Lung (tissue), 12 donors: ENCODE measurements around the gene DCAF12L2. TPM values are rescaled to one million over a fixed set of nuclear protein-coding genes. Genes with fewer than 3 reads are reported as not detected.

Source experiments
- ATAC-seq: fragments of 200-7000 bp; cut with Tn5 transposase; one replicate; pipeline ENCODE4 v1.9.1; 2020; ENCODE audit warnings: moderate number of reproducible peaks; ENCODE audit not compliant: insufficient read depth, low FRiP score
- DNase-seq, 3 donors: peaks; one replicate each; pipeline ENCODE4 v3.0.0-alpha.2; 2013 to 2017
- H3K27ac ChIP-seq, 2 donors: one replicate each; pipeline ENCODE4 v1.5.1; 2013; ENCODE audit warnings: mild to moderate bottlenecking in 2 of 2, moderate library complexity in 2 of 2, control low read depth in 1 of 2, inconsistent platforms in 1 of 2, low read depth in 1 of 2, low read length in 1 of 2
- H3K27me3 ChIP-seq, 3 donors: one replicate each; pipeline ENCODE4 v1.5.1; 2013; ENCODE audit warnings: low read length in 2 of 3; ENCODE audit not compliant: control insufficient read depth in 3 of 3, insufficient read depth in 3 of 3
- H3K36me3 ChIP-seq, 4 donors: one replicate each; pipeline ENCODE4 v1.5.1; 2013; ENCODE audit warnings: low read length in 4 of 4, mild to moderate bottlenecking in 1 of 4, moderate library complexity in 1 of 4; ENCODE audit not compliant: control insufficient read depth in 4 of 4, insufficient read depth in 4 of 4
- H3K4me1 ChIP-seq, 5 donors: one replicate each; pipeline ENCODE4 v1.5.1; 2013; ENCODE audit warnings: low read length in 5 of 5, mild to moderate bottlenecking in 2 of 5, moderate library complexity in 1 of 5; ENCODE audit not compliant: control insufficient read depth in 5 of 5, insufficient read depth in 5 of 5
- H3K4me3 ChIP-seq: one replicate; pipeline ENCODE4 v1.5.1; 2013; ENCODE audit warnings: mild to moderate bottlenecking, control low read depth, moderate library complexity
- H3K9ac ChIP-seq, 2 donors: one replicate each; pipeline ENCODE4 v1.5.1; 2013; ENCODE audit warnings: low read length in 2 of 2, control low read depth in 1 of 2; ENCODE audit not compliant: insufficient read depth in 1 of 2
- H3K9me3 ChIP-seq, 4 donors: one replicate each; pipeline ENCODE4 v1.5.1; 2013; ENCODE audit warnings: low read length in 3 of 4, mild to moderate bottlenecking in 1 of 4, moderate library complexity in 1 of 4; ENCODE audit not compliant: control insufficient read depth in 4 of 4, insufficient read depth in 3 of 4
- whole genome bisulfite sequencing, 2 donors: extraction: QIAGEN DNeasy Blood & Tissue Kit; methylation state at CpG; one replicate each; pipeline ENCODE4 v1.1.7; 2013; 5-methylcytosine and 5-hydroxymethylcytosine counted together
- polyA plus RNA-seq, 2 donors: library from polyadenylated mRNA; stranded (reverse); fragments of 200-250 nt; gene quantifications; one replicate each; pipeline ENCODE4 v1.2.1, GENCODE V29; 2013
- total RNA-seq, 2 donors: library from RNA; depleted of rRNA in 1 of 2; stranded (reverse); fragments of >200 nt in 1 of 2; gene quantifications; one replicate each; pipeline ENCODE4 v1.2.1, GENCODE V29; 2014 to 2021
- TF ChIP-seq, protein P1 (sequence below): IDR thresholded peaks from 2 replicates; pipeline ENCODE4 v1.5.1; 2012; ENCODE audit warnings: mild to moderate bottlenecking; ENCODE audit errors: control extremely low read depth, extremely low read depth
- donor health status: control.
- donor health status: control.
- donor health status: Bipolar disorder and iron deficiency.
- donor health status: healthy.
- donor health status: DM: yes; HTN: yes; CAD: no.

Gene DCAF12L2
- total and polyA plus RNA-seq, 4 donors = 0.20 TPM; not detected in 3

DNA sequence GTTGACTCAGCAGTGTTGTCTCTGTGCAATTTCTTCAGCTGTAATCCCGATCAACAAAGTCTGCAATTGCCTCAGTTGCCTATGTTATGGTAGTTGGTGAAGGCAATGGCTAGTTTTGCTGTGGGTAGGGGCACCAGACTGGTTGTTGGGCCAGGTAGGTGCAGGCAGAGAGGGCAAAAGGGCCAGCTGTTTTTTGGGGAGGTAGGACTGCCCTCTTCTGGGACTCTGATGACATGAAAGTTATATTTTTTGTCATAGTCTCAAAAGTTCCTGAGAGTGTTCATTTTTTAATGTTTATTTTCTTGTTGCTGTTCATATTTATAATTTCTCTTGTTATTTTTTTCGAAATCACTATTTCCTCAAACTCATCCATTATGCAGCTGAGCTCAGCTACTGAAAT, 25.1 kb downstream of the DCAF12L2 start:
- Histone ChIP-seq H3K9me3 (peaks cover 0 to 4% (median 0%) of the 10 kb centered on the region in 4 donors), H3K36me3 (no peaks in the 10 kb centered on the region), H3K4me1 (no peaks in the 10 kb centered on the region), H3K27ac (no peak overlapping the region), H3K4me3 (no peak overlapping the region), H3K27me3 (no peaks in the 10 kb centered on the region), H3K9ac (no peak overlapping the region)
- TF ChIP-seq, protein P1, sequence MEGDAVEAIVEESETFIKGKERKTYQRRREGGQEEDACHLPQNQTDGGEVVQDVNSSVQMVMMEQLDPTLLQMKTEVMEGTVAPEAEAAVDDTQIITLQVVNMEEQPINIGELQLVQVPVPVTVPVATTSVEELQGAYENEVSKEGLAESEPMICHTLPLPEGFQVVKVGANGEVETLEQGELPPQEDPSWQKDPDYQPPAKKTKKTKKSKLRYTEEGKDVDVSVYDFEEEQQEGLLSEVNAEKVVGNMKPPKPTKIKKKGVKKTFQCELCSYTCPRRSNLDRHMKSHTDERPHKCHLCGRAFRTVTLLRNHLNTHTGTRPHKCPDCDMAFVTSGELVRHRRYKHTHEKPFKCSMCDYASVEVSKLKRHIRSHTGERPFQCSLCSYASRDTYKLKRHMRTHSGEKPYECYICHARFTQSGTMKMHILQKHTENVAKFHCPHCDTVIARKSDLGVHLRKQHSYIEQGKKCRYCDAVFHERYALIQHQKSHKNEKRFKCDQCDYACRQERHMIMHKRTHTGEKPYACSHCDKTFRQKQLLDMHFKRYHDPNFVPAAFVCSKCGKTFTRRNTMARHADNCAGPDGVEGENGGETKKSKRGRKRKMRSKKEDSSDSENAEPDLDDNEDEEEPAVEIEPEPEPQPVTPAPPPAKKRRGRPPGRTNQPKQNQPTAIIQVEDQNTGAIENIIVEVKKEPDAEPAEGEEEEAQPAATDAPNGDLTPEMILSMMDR = no peak
- ATAC-seq (no peak), DNase-seq (no peak)
- 47 to 85% methylated on average over 2 of the region's 2 CpGs for WGBS, 2 donors

DNA sequence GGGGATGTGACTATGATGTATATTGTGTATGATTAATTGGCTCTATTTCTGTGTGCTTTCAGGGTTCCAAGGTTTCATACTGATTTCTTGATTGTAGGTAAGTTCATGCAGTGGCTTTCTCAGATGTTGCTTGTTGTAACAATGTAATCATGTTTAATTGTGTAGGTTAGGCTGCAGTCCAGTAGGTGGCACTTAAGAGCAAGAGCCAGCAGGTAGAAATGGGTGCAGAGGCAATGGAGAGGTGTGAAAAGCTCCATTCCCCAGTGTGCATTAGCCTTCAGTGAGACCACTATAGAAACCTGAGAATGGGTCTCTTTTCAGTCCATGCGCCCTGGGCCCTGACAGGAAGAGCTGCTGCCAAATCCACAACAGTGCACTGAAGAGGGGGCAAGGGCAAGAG, 28.2 kb downstream of the DCAF12L2 start:
- ATAC-seq (no peak), DNase-seq (no peak)
- no peaks in the 10 kb centered on the region for H3K36me3 ChIP-seq
- H3K27ac ChIP-seq = no peak overlapping the region
- TF ChIP-seq, protein P1 = no peak
- H3K9me3 ChIP-seq = peaks cover 0 to 2% (median 0%) of the 10 kb centered on the region in 4 donors
- 71 to 88% methylated on average over 1 of the region's 1 CpG for WGBS, 2 donors
- no peaks in the 10 kb centered on the region for H3K4me1 ChIP-seq
- H3K27me3 ChIP-seq = no peaks in the 10 kb centered on the region
- H3K4me3 ChIP-seq = no peak overlapping the region
- no peak overlapping the region for H3K9ac ChIP-seq

DNA sequence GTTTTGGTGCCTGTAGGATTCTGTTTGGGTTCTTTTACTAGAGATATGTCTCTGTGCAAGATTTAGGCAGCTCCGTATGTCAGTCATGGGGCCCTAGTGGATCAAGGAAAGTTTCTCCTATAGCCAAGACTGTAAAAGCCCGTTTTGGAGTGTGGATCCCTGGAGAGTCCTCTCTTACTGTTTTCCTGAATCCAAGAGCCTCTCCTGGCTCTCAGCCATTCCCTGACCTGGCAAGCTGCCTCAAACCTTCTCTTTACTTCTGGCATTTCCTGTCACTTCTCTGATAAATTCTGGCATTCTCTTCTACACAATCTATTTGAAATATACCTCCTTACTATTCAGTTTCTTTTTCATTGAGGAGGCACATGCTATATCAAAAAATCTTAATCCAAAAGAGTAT, 41.4 kb downstream of the DCAF12L2 start:
- TF ChIP-seq, protein P1 = no peak
- H3K9ac ChIP-seq = no peak overlapping the region
- ATAC-seq (no peak), DNase-seq (peak in 1 of 3 donors; percentile 0)
- H3K27ac ChIP-seq = no peak overlapping the region
- WGBS, 2 donors = 53 to 80% methylated on average over 2 of the region's 2 CpGs
- no peaks in the 10 kb centered on the region for H3K4me1 ChIP-seq
- H3K36me3 ChIP-seq = no peaks in the 10 kb centered on the region
- H3K4me3 ChIP-seq = no peak overlapping the region
- peaks cover 0 to 5% (median 0%) of the 10 kb centered on the region in 4 donors for H3K9me3 ChIP-seq
- no peaks in the 10 kb centered on the region for H3K27me3 ChIP-seq
